HFFc6 (cell line): ENCODE measurements around the gene VWA1. TPM values are rescaled to one million over a fixed set of nuclear protein-coding genes. Genes with fewer than 3 reads are reported as not detected.

Source experiments
- DNase-seq: peaks from one replicate; pipeline ENCODE4 v3.0.0-alpha.2; 2018
- H3K27ac Mint-ChIP-seq: 2 replicates; pipeline ENCODE4 v1.8.0; 2020; ENCODE audit warnings: mild to moderate bottlenecking, mixed read lengths
- H3K27me3 Mint-ChIP-seq: 2 replicates; pipeline ENCODE4 v1.8.0; 2021; ENCODE audit warnings: mild to moderate bottlenecking, moderate library complexity, mixed read lengths; ENCODE audit not compliant: insufficient read depth
- H3K36me3 Mint-ChIP-seq: 2 replicates; pipeline ENCODE4 v1.8.0; 2021; ENCODE audit warnings: low read depth, mixed read lengths
- H3K4me1 Mint-ChIP-seq: 2 replicates; pipeline ENCODE4 v1.8.0; 2020; ENCODE audit warnings: low read depth, mixed read lengths
- H3K4me3 Mint-ChIP-seq: 2 replicates; pipeline ENCODE4 v1.8.0; 2020; ENCODE audit warnings: mild to moderate bottlenecking, moderate library complexity, mixed read lengths
- H3K9me3 Mint-ChIP-seq: 2 replicates; pipeline ENCODE4 v1.8.0; 2020; ENCODE audit warnings: mild to moderate bottlenecking, mixed read lengths
- total RNA-seq, 6 experiments: library from RNA; stranded (reverse); fragmentation: NEBNext Ultra II Directional; extraction: Animal tissue kit (Norgen Biotek cat#: 25700); gene quantifications; 2 replicates in 1 of 6; 3 replicates in 5 of 6; pipeline ENCODE4 v1.2.3, GENCODE V29; 2021
- TF ChIP-seq, protein P1 (sequence below): fragments of 200-600 bp; sonication (generic); IDR thresholded peaks from 2 replicates; pipeline ENCODE4 v1.5.0; 2021; ENCODE audit warnings: antibody characterized with exemption, mild to moderate bottlenecking

VWA1 gene
- total RNA-seq, 6 experiments from 2014 or later, result 0.12 to 0.33 (median 0.24) TPM; not detected in 1

DNA sequence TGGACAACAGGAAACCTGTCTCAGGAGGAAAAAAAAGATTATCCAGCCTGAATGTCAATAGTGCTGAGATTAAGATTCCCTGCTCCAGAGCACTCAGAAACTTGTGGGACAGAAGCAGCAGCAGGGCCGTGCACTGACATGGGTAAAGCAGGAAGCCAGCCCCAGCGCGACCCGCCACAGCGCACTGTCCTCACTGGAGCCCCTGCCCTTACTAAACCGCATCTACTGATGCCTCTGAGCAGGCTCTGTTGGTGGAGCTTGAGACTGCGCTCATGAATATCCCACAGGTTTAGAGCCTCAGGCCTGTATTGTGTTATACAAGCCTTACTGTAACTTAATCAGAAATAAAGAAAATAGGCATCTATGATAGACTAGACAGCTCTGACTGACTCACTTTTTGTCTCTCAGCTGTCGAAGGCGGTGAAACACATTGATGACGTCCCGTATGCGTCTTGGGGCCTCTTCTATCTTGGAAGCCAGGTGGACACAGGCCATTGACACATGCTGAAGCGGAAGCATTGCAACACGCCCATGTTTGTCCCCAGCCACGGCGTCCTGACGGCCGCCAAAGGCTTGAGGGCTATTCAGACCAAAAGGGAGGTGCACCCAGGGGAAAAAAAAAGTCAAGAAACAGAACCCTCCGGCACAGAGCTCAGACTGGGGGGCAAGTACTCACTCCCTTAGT lies 37.5 kb upstream of the VWA1 start:
- H3K36me3 Mint-ChIP-seq, result peaks cover 49% of the 10 kb centered on the region
- peak overlapping the region; percentile 91 for H3K4me3 Mint-ChIP-seq
- TF ChIP-seq, protein P1, sequence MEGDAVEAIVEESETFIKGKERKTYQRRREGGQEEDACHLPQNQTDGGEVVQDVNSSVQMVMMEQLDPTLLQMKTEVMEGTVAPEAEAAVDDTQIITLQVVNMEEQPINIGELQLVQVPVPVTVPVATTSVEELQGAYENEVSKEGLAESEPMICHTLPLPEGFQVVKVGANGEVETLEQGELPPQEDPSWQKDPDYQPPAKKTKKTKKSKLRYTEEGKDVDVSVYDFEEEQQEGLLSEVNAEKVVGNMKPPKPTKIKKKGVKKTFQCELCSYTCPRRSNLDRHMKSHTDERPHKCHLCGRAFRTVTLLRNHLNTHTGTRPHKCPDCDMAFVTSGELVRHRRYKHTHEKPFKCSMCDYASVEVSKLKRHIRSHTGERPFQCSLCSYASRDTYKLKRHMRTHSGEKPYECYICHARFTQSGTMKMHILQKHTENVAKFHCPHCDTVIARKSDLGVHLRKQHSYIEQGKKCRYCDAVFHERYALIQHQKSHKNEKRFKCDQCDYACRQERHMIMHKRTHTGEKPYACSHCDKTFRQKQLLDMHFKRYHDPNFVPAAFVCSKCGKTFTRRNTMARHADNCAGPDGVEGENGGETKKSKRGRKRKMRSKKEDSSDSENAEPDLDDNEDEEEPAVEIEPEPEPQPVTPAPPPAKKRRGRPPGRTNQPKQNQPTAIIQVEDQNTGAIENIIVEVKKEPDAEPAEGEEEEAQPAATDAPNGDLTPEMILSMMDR, result no peak
- no peaks in the 10 kb centered on the region for H3K9me3 Mint-ChIP-seq
- no peak for DNase-seq
- H3K27me3 Mint-ChIP-seq, result peaks cover 9% of the 10 kb centered on the region
- peaks cover 37% of the 10 kb centered on the region for H3K4me1 Mint-ChIP-seq
- H3K27ac Mint-ChIP-seq, result peak overlapping the region; percentile 69

GRCh38 chr1:1398677-1399186 lies 36.8 kb upstream of the VWA1 start:
- DNase-seq, result no peak
- H3K27ac Mint-ChIP-seq, result peak overlapping the region; percentile 69

DNA sequence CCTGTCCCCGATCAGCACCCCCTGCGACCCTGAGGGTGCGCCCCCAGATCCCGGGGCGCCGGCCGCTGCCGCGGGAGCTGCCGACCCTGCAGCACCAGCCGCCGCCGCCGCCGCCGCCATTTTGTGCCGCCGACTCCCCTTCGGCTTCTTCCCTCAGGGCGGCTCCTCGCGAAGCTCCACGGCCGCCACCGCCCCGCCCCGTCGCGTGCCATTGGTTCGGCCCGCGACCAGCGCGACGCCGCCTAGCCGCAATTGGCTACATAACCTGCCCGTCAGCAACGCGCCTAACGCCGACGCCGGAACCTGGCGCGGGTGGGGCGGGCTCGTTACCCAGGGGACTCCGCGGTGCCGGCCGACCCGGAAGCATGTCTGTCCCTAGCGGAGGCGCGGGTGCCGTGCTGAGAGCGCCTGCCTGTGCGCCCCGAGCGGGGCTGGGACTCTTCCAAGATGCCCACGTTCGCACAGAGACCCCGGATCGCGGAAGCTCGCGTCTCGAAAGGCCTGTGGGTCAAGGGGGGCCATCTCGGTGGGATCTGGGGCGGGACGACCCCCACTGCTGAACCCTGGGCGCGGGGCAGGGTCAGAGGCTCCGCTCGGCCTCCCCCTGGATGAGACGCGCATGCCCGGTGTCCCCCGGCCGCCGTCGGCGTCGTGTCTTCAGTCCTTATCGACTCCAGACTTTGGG lies 36.2 kb upstream of the VWA1 start, which contains the start of gene CCNL2:
CCNL2 (minus strand) TSS at position 149 of the 685 bp plus-strand sequence; CDS start at position 120, 29 bp downstream.
- H3K4me3 Mint-ChIP-seq, result peak within 1 kb of the TSS; percentile 91
- peak within 1 kb of the TSS; percentile 88 for H3K27ac Mint-ChIP-seq
- TF ChIP-seq, protein P1, result peak; percentile 74
- H3K4me1 Mint-ChIP-seq, result peaks cover 43% of the 10 kb centered on the region
- H3K9me3 Mint-ChIP-seq, result no peaks in the 10 kb centered on the region
- peaks cover 12% of the 10 kb centered on the region for H3K27me3 Mint-ChIP-seq
- peaks cover 50% of the 10 kb centered on the region for H3K36me3 Mint-ChIP-seq
- peak; percentile 99 for DNase-seq

More at GRCh38 chr1:1398677-1399186, 36.8 kb upstream of the VWA1 start:
- H3K9me3 Mint-ChIP-seq, result no peaks in the 10 kb centered on the region
- H3K36me3 Mint-ChIP-seq, result peaks cover 51% of the 10 kb centered on the region
- peaks cover 9% of the 10 kb centered on the region for H3K27me3 Mint-ChIP-seq
- peaks cover 41% of the 10 kb centered on the region for H3K4me1 Mint-ChIP-seq
- TF ChIP-seq, protein P1, result no peak
- H3K4me3 Mint-ChIP-seq, result peak overlapping the region; percentile 91

DNA sequence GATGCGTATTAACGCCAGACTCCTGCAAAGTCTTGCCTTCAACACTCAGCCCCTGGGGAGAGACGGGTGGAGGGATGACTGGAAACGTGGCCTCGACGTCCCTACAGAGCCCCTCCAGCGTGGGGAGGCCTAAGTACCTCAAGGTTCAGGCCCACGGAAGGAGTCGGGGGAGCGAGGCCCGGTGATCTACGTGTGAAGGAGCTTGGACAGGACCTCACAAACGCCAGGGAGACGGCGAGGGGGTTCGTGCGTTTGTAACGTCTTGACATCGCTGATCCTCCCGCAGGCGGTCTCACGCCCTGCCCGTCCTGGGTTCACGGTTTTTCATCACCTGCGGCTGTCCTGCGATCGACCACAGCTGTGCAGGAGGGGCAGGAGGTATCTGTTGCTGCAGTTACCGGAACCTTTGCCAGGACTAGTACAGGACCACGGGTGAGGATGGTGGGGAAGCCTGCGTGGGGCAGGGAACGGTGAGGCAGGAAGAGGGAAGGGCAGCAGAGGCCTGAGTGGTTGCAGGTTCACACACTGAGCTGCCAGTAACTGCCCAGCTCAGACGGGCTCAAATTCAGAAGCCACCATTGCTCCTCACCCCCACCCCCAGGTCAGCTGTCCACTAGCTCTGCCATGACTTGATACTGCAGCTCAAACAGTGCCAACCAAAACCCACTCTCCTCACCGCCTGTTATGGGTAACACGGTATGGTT lies 35.5 kb upstream of the VWA1 start:
- H3K4me1 Mint-ChIP-seq, result peaks cover 43% of the 10 kb centered on the region
- peak overlapping the region; percentile 91 for H3K4me3 Mint-ChIP-seq
- TF ChIP-seq, protein P1, result no peak
- H3K27me3 Mint-ChIP-seq, result peaks cover 16% of the 10 kb centered on the region
- DNase-seq, result no peak
- H3K9me3 Mint-ChIP-seq, result no peaks in the 10 kb centered on the region
- peaks cover 50% of the 10 kb centered on the region for H3K36me3 Mint-ChIP-seq
- H3K27ac Mint-ChIP-seq, result peak overlapping the region; percentile 88
